Prostate gland (tissue), 2 donors: Measurements from ENCODE around the gene KCNN1. TPM values are rescaled to one million over a fixed set of nuclear protein-coding genes. Genes with fewer than 3 reads are reported as not detected.

Experiments used
- DNase-seq: peaks from one replicate; pipeline ENCODE4 v3.0.0-alpha.2; 2019; ENCODE audit warnings: low spot score
- H3K27ac ChIP-seq, 2 donors: fragments of 200-600 bp; sonication (generic); 2 replicates each; pipeline ENCODE4 v1.5.1; 2017 to 2019
- H3K27me3 ChIP-seq: fragments of 200-600 bp; sonication (generic); replicated peaks from 2 replicates; pipeline ENCODE4 v1.5.1; 2019; ENCODE audit not compliant: insufficient read depth
- H3K36me3 ChIP-seq, 2 donors: fragments of 200-600 bp; sonication (generic); 1 replicate in 1 of 2; 2 replicates in 1 of 2; pipeline versions ENCODE4 v1.5.1 to v1.8.1; 2017 to 2019
- H3K4me1 ChIP-seq: fragments of 200-600 bp; sonication (generic); replicated peaks from 2 replicates; pipeline ENCODE4 v1.5.1; 2019
- H3K4me3 ChIP-seq, 2 donors: fragments of 200-600 bp; sonication (generic); 2 replicates each; pipeline ENCODE4 v1.5.1; 2017 to 2019
- H3K9me3 ChIP-seq: fragments of 200-600 bp; sonication (generic); 2 replicates; pipeline ENCODE4 v1.5.1; 2017
- CTCF ChIP-seq, 4 experiments: fragments of 200-600 bp in 2 of 4; fragments of 450-650 bp in 2 of 4; sonication (generic) in 2 of 4; IDR thresholded peaks; 1 replicate in 3 of 4; 2 replicates in 1 of 4; pipeline ENCODE4 v1.5.1; 2016 to 2019; ENCODE audit warnings: antibody characterized with exemption in 4 of 4, mild to moderate bottlenecking in 2 of 4, moderate library complexity in 2 of 4
- POLR2A ChIP-seq: fragments of 450-650 bp; IDR thresholded peaks from one replicate; pipeline ENCODE4 v1.6.1; 2016; ENCODE audit warnings: antibody characterized with exemption, mild to moderate bottlenecking
- POLR2AphosphoS5 ChIP-seq: sonication (generic); formaldehyde crosslinking; IDR thresholded peaks from one replicate; pipeline ENCODE4 v1.6.1; 2017; ENCODE audit warnings: antibody characterized with exemption
- WGBS: methylation state at CpG from one replicate; pipeline ENCODE4 v1.1.5; 2018; 5-methylcytosine and 5-hydroxymethylcytosine counted together
- intact Hi-C: fragments of 100-400 bp; cut with DNase I; formaldehyde crosslinking; loops from one replicate; pipeline ENCODE4 v1.14.2; 2022
- total RNA-seq, 2 donors: library from RNA; depleted of rRNA; stranded (reverse); fragments of >200 nt; gene quantifications; one replicate each; pipeline ENCODE4 v1.1.0, GENCODE V29; 2016

Gene KCNN1
- total RNA-seq, 2 donors from 2014 or later = 0.36 to 5.6 TPM

- no peak for DNase-seq
- WGBS = 46% methylated on average over 13 of the region's 13 CpGs
- H3K9me3 ChIP-seq = no peaks in the 10 kb centered on the region
- H3K36me3 ChIP-seq = no peaks in the 10 kb centered on the region
- TF ChIP-seq POLR2AphosphoS5 (no peak), POLR2A (no peak), CTCF (IDR thresholded peaks at IDR 0.05) (no peak)
- intact Hi-C loops = no loop called here
- no peak overlapping the region for H3K27ac ChIP-seq
- no peaks in the 10 kb centered on the region for H3K4me1 ChIP-seq
- no peak overlapping the region for H3K4me3 ChIP-seq
- H3K27me3 ChIP-seq = peaks cover 8% of the 10 kb centered on the region
Observed at GRCh38 chr19:17963936-17964691, 2.8 kb upstream of the KCNN1 start.

DNA sequence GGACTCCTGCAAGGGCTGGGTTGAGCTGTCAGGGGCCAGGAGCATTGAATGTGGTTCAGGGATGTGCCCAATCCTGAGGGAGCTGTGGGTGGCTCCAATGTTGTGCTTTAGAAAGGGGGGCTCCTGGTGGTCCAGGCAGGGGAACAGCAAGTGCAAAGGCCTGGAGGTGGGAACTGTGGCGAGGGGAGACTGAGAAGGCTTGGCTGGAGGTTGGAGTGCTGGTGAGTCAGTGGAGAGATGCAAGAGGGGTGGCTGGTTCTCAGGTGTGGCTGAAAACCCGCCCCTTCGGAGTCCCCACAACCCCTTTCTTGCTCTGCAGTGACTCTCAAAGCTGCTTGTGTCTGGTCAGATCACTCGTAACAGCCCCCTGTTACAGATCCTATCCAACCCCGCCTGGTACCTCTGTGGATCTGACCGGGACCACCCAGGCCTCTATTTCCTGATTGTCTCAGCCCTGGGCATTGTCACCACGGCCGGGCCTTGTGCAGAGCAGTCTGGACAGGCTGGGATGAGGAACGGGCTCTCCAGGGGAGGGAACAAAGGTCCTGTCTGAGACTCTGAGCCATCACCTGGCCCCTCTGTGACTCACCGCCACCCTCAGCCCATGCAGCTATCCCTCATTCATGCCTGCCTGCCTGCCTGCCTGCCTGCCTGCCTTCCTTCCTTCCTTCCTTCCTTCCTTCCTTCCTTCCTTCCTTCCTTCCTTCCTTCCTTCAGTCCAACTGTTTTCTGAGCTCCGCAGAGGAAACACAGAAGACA, 1.4 kb upstream of the KCNN1 start:
- peaks cover 8% of the 10 kb centered on the region for H3K27me3 ChIP-seq
- TF ChIP-seq CTCF (IDR thresholded peaks at IDR 0.05) (no peak), POLR2A (no peak), POLR2AphosphoS5 (no peak)

DNA sequence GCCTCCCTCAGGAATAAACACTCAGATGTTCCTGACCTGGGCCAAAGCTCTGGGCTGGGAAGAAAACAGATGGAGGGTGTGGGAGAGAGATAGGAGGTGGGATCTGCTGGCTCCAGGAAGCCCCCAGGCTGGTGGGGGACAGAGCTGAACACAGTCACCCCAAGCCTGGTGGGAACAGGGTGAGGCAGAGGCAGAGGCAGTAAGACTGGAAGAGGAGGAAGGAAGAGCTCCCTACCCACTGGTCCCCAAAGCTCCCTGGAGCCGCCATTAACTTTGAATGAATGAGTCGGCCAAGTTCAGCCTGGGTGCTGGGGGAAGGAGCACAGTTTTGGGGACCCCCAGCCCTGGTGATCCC, 801 bp upstream of the KCNN1 start:
- DNase-seq = no peak

More for the DNA sequence above, 1.4 kb upstream of the KCNN1 start:
- no peaks in the 10 kb centered on the region for H3K4me1 ChIP-seq
- H3K36me3 ChIP-seq = no peaks in the 10 kb centered on the region
- no peak for DNase-seq
- H3K9me3 ChIP-seq = no peaks in the 10 kb centered on the region
- H3K27ac ChIP-seq = no peak overlapping the region
- intact Hi-C loops = no loop called here
- H3K4me3 ChIP-seq = no peak overlapping the region
- WGBS = 68% methylated on average over 11 of the region's 11 CpGs

GRCh38 chr19:17967257-17968051, 547 bp downstream of the KCNN1 start:
- H3K27me3 ChIP-seq = peaks cover 8% of the 10 kb centered on the region
- TF ChIP-seq POLR2A = no peak
- no peak for TF ChIP-seq CTCF (IDR thresholded peaks at IDR 0.05)
- TF ChIP-seq POLR2AphosphoS5 = no peak
- H3K4me3 ChIP-seq = peak overlapping the region in 1 of 2 donors; percentile 13
- H3K9me3 ChIP-seq = no peaks in the 10 kb centered on the region
- H3K27ac ChIP-seq = no peak overlapping the region
- H3K36me3 ChIP-seq = no peaks in the 10 kb centered on the region
- 9% methylated on average over 27 of the region's 35 CpGs for WGBS
- DNase-seq = no peak
- intact Hi-C loops = no loop called here
- H3K4me1 ChIP-seq = no peaks in the 10 kb centered on the region

More for the DNA sequence above, 801 bp upstream of the KCNN1 start:
- Histone ChIP-seq H3K4me1 (no peaks in the 10 kb centered on the region), H3K27me3 (peaks cover 8% of the 10 kb centered on the region), H3K9me3 (no peaks in the 10 kb centered on the region), H3K27ac (no peak overlapping the region), H3K4me3 (no peak overlapping the region), H3K36me3 (no peaks in the 10 kb centered on the region)
- TF ChIP-seq POLR2AphosphoS5 (no peak), POLR2A (no peak), CTCF (IDR thresholded peaks at IDR 0.05) (no peak)
- WGBS = 63% methylated on average over 2 of the region's 2 CpGs
- intact Hi-C loops = no loop called here
